Fibroblast of lung (primary cell): ENCODE results near the gene GAPVD1. TPM values are rescaled to one million over a fixed set of nuclear protein-coding genes. Genes with fewer than 3 reads are reported as not detected.

Source experiments
- DNase-seq, 2 donors: peaks; one replicate each; pipeline versions ENCODE4 v3.0.0 to v3.0.0-alpha.2; 2010; ENCODE audit warnings: low read depth in 2 of 2
- H2AFZ ChIP-seq: 2 replicates; pipeline ENCODE4 v1.5.1; 2012; ENCODE audit warnings: low read length, control low read depth, inconsistent platforms
- H3K27ac ChIP-seq: 2 replicates; pipeline ENCODE4 v1.5.1; 2011; ENCODE audit warnings: low read length, control low read depth; ENCODE audit not compliant: insufficient read depth
- H3K27me3 ChIP-seq: 2 replicates; pipeline ENCODE4 v1.5.1; 2011; ENCODE audit warnings: mild to moderate bottlenecking, low read length; ENCODE audit not compliant: control insufficient read depth, insufficient read depth
- H3K36me3 ChIP-seq: 2 replicates; pipeline ENCODE4 v1.5.1; 2011; ENCODE audit warnings: low read length; ENCODE audit not compliant: control insufficient read depth, insufficient read depth
- H3K4me1 ChIP-seq: 2 replicates; pipeline ENCODE4 v1.5.1; 2011; ENCODE audit warnings: low read length; ENCODE audit not compliant: control insufficient read depth, insufficient read depth; ENCODE audit errors: extremely low read depth
- H3K4me2 ChIP-seq: 2 replicates; pipeline ENCODE4 v1.5.1; 2011; ENCODE audit warnings: low read length, control low read depth; ENCODE audit not compliant: insufficient read depth; ENCODE audit errors: extremely low read depth
- H3K4me3 ChIP-seq, 4 experiments: fragments of 200-600 bp in 1 of 4; sonication (generic) in 1 of 4; replicated peaks in 1 of 4; 2 replicates each; pipeline ENCODE4 v1.5.1; 2011 to 2016; ENCODE audit warnings: low read length in 4 of 4, low read depth in 3 of 4, mild to moderate bottlenecking in 3 of 4, control low read depth in 2 of 4, inconsistent platforms in 1 of 4, mixed read lengths in 1 of 4; ENCODE audit not compliant: insufficient read depth in 1 of 4; ENCODE audit errors: control extremely low read depth in 1 of 4
- H3K79me2 ChIP-seq: 2 replicates; pipeline ENCODE4 v1.5.1; 2012; ENCODE audit warnings: mild to moderate bottlenecking, low read length, inconsistent platforms; ENCODE audit not compliant: control insufficient read depth, insufficient read depth
- H3K9ac ChIP-seq: 2 replicates; pipeline ENCODE4 v1.5.1; 2011; ENCODE audit warnings: mild to moderate bottlenecking, low read length, control low read depth; ENCODE audit not compliant: insufficient read depth
- H3K9me3 ChIP-seq: 2 replicates; pipeline ENCODE4 v1.5.1; 2012; ENCODE audit warnings: low read depth, low read length; ENCODE audit not compliant: control insufficient read depth, insufficient read depth
- H4K20me1 ChIP-seq: 2 replicates; pipeline ENCODE4 v1.5.1; 2011; ENCODE audit warnings: low read length; ENCODE audit not compliant: control insufficient read depth, insufficient read depth; ENCODE audit errors: extremely low read depth
- CTCF ChIP-seq, 2 donors: IDR thresholded peaks in 1 of 2; conservative IDR thresholded peaks in 1 of 2; 1 replicate in 1 of 2; 2 replicates in 1 of 2; pipeline ENCODE4 v1.5.1; 2011 to 2012; ENCODE audit warnings: low read length in 2 of 2, control low read depth in 1 of 2, inconsistent platforms in 1 of 2, low read depth in 1 of 2, mild to moderate bottlenecking in 1 of 2
- EZH2 ChIP-seq: IDR thresholded peaks from 2 replicates; pipeline ENCODE4 v1.5.1; 2012; ENCODE audit warnings: low read length, control low read depth, mild to moderate bottlenecking; ENCODE audit errors: missing control alignments
- polyA plus RNA-seq, 2 donors: library from polyadenylated mRNA; depleted of rRNA in 1 of 2; stranded (reverse) in 1 of 2; unstranded in 1 of 2; fragments of >200 nt; gene quantifications; 2 replicates each; pipeline ENCODE4 v1.2.1, GENCODE V29; 2011 to 2012; ENCODE audit warnings: missing spikeins in 1 of 2
- total RNA-seq: library from RNA; depleted of rRNA; stranded (reverse); fragments of >200 nt; gene quantifications from 2 replicates; pipeline ENCODE4 v1.2.1, GENCODE V29; 2014

Gene GAPVD1
- total and polyA plus RNA-seq, 2 donors (not counting 1 experiment from before 2014, with no cell fraction given) = 23.0 to 72.3 TPM

GRCh38 chr9:125400725-125401716 is 139.4 kb downstream of the GAPVD1 start:
- Histone ChIP-seq H3K4me2 (no peak overlapping the region), H3K36me3 (no peaks in the 10 kb centered on the region), H3K9me3 (no peaks in the 10 kb centered on the region), H4K20me1 (no peaks in the 10 kb centered on the region), H3K9ac (no peak overlapping the region), H2AFZ (no peak overlapping the region), H3K27me3 (no peaks in the 10 kb centered on the region), H3K27ac (no peak overlapping the region), H3K4me1 (no peaks in the 10 kb centered on the region), H3K4me3 (no peak overlapping the region), H3K79me2 (no peaks in the 10 kb centered on the region)
- DNase-seq = no peak
- TF ChIP-seq CTCF (conservative IDR thresholded peaks at IDR 0.05 in 1 of 2, IDR thresholded peaks at IDR 0.05 in 1 of 2; ENCODE audit: low read depth in 1 of 2, low read length in 2 of 2) = no peak
- no peak for TF ChIP-seq EZH2

- DNase-seq = no peak
- Histone ChIP-seq H4K20me1 (no peaks in the 10 kb centered on the region), H3K79me2 (no peaks in the 10 kb centered on the region), H3K4me3 (no peak overlapping the region), H3K27me3 (no peaks in the 10 kb centered on the region), H3K27ac (no peak overlapping the region), H3K9me3 (no peaks in the 10 kb centered on the region), H3K4me1 (no peaks in the 10 kb centered on the region), H3K36me3 (no peaks in the 10 kb centered on the region), H3K4me2 (no peak overlapping the region), H3K9ac (no peak overlapping the region), H2AFZ (no peak overlapping the region)
- TF ChIP-seq EZH2 (no peak), CTCF (conservative IDR thresholded peaks at IDR 0.05 in 1 of 2, IDR thresholded peaks at IDR 0.05 in 1 of 2; ENCODE audit: low read depth in 1 of 2, low read length in 2 of 2) (no peak)
These were observed 143.1 kb downstream of the GAPVD1 start for GRCh38 chr9:125404733-125405132.

- Histone ChIP-seq H3K27me3 (no peaks in the 10 kb centered on the region), H3K79me2 (no peaks in the 10 kb centered on the region), H2AFZ (no peak overlapping the region), H3K9ac (no peak overlapping the region), H3K4me3 (no peak overlapping the region), H4K20me1 (no peaks in the 10 kb centered on the region), H3K27ac (no peak overlapping the region), H3K36me3 (no peaks in the 10 kb centered on the region), H3K9me3 (no peaks in the 10 kb centered on the region), H3K4me2 (no peak overlapping the region), H3K4me1 (no peaks in the 10 kb centered on the region)
- DNase-seq = peak in 1 of 2 donors; percentile 48
- TF ChIP-seq CTCF (conservative IDR thresholded peaks at IDR 0.05 in 1 of 2, IDR thresholded peaks at IDR 0.05 in 1 of 2; ENCODE audit: low read depth in 1 of 2, low read length in 2 of 2) = no peak
- TF ChIP-seq EZH2 = no peak
These were observed 144.5 kb downstream of the GAPVD1 start for GRCh38 chr9:125405938-125406809.
